Right lung (tissue), 10 donors: Measurements from ENCODE around the gene MPRIP. TPM values are rescaled to one million over a fixed set of nuclear protein-coding genes. Genes with fewer than 3 reads are reported as not detected.
"Not testable (repeated sequence)": the region's sequence is repeated elsewhere in the genome, so short reads cannot be mapped to it uniquely, and the experiment has no call there.

Experiments
- DNase-seq, 2 donors: peaks; one replicate each; pipeline ENCODE4 v3.0.0-alpha.2; 2013
- long read RNA-seq, 8 donors: transcript quantifications; one replicate each; lab custom pipeline, GENCODE V29; 2026
- polyA plus RNA-seq, 5 donors: library from polyadenylated mRNA; unstranded; fragments of 120-200 nt; gene quantifications; one replicate each; pipeline versions ENCODE4 v1.2.1 to v1.2.3, GENCODE V29; 2013; ENCODE audit warnings: inconsistent platforms in 1 of 5, low replicate concordance in 1 of 5; ENCODE audit not compliant: insufficient read length in 5 of 5, insufficient read depth in 1 of 5

MPRIP gene
- polyA plus RNA-seq: 100 to 1,000 TPM; 190 to 262 (median 239) TPM
- long read RNA-seq, donor 1, transcript MPRIP-202 (24 exons, 3,846 nt): major isoform, 6 of 195 reads
- long read RNA-seq, donor 1, partial matches to known transcripts: 185 of 195 reads
- long read RNA-seq, donor 1, other reads (novel, unspliced or antisense): 0 of 195 reads
- long read RNA-seq, donor 2, full-length matches to known transcripts: 13 of 21 reads
- long read RNA-seq, donor 2, partial matches to known transcripts: 8 of 21 reads
- long read RNA-seq, donor 2, other reads (novel, unspliced or antisense): 0 of 21 reads
- long read RNA-seq, donor 3, full-length matches to known transcripts: 7 of 34 reads
- long read RNA-seq, donor 3, partial matches to known transcripts: 27 of 34 reads
- long read RNA-seq, donor 3, other reads (novel, unspliced or antisense): 0 of 34 reads
- long read RNA-seq, donor 4, partial matches to known transcripts: 108 of 118 reads
- long read RNA-seq, donor 4, other reads (novel, unspliced or antisense): 0 of 118 reads
- long read RNA-seq, donor 5, full-length matches to known transcripts: 15 of 128 reads
- long read RNA-seq, donor 5, partial matches to known transcripts: 113 of 128 reads
- long read RNA-seq, donor 5, other reads (novel, unspliced or antisense): 0 of 128 reads
- long read RNA-seq, donor 6, full-length matches to known transcripts: 14 of 57 reads
- long read RNA-seq, donor 6, partial matches to known transcripts: 43 of 57 reads
- long read RNA-seq, donor 6, other reads (novel, unspliced or antisense): 0 of 57 reads
- long read RNA-seq, donor 7, full-length matches to known transcripts: 11 of 180 reads
- long read RNA-seq, donor 7, partial matches to known transcripts: 118 of 180 reads
- long read RNA-seq, donor 7, other reads (novel, unspliced or antisense): 51 of 180 reads
- long read RNA-seq, donor 8, full-length matches to known transcripts: 4 of 25 reads
- long read RNA-seq, donor 8, partial matches to known transcripts: 21 of 25 reads
- long read RNA-seq, donor 8, other reads (novel, unspliced or antisense): 0 of 25 reads

DNA sequence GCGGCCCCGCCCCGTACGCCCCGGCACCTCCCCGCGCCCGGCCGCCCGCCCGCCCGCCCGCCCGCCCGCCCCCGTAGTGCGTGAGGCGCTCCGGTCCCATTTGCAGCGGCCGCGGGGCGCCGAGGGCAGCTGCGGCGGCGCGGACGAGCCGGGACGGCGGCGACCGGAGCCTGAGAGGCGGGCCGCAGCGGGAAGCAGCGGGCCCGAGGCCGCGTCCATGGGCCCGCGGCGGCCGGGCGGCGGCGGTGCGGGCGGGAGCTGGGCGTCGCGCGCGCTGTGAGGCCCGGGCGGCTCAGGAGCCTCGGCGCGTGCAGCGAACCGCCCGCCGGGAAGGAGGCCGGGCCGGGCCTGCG, at the start of gene MPRIP:
Gene MPRIP, plus strand, starts transcription at position 74 of the 353 bp plus-strand sequence. CDS start 392 bp downstream, outside the sequence.
- no peak for DNase-seq

DNA sequence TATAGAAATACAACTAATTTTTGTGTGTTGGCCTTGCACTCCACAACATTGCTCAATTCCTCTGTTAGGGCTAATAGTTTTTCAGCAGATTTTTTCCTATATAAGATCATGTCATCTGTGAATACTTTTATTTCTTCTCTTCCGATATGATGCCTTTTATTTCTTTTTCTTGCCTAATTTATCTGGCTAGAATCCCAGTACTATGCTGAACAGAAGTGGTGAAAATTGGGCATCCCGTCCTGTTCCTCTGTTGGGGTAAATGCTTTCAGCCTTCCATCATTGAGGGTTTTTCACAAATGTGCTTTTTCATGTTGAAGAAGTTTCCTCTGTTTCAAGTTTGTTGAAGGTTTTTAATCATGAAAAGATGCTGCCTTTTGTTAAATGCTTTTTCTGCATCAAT, 47.6 kb upstream of the MPRIP start:
- DNase-seq: no peak

DNA sequence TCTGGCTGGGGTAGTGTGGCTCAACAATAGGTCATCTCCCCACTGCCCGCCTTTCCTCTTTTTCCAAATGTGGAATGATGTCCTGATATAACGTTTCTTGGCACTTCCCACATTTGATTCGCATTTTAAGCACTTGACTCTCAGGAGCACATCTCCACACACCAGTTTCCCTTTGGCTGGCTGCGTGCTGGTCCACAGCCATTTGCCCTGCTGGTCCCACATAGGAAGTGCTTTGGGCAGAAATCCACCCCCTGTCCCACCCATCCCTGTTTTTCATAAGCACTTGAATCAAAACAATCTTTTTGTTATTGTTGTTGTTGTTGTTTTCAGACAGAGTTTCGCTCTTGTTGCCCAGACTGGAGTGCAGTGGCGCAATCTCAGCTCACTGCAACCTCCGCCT, 46.3 kb upstream of the MPRIP start:
- DNase-seq: no peak

GRCh38 chr17:16996726-16997125, 45.5 kb upstream of the MPRIP start:
- DNase-seq: not testable (repeated sequence)

DNA sequence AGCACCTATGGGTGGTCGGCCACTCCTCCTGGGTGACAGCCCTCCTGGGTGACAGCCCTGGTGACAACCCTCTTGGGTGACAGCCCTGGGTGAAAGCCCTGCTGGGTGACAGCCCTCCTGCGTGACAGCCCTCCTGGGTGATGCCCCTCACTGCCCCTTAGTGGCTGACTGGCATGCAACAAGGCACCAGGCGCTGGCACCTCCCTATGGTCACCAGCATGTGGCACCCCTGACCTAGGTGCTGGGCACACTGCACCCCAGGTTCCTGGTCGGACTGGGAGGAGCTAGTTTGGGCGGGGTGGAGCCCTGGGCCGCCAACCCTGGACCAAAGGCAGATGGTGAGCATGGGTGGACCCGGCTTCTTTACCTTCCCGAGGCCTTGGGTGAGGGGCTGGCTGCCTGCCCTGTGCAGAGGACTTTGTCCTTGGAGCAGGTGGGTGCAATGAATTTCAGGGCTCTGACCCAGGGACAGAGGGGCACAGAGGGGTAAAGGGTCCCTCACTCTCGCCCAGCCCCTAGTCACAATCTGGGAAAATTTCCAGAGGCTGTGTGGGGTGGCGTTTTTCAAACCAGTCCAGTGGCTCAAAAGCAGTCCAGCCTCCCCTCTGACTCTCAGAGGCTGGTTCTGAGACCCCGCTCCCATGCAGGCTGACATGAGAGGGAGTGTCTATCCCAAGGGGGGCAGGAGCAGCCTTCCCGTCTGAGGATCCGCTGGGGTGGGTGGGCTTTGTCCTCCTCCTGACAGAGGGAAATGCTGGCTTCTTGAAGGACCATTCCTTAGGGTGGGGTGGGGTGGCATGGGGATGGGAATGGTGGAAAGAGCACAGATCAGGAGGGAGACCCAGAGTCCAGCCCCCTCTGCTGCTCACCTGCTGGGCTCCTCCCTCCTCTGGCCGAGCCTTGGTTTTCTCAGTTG, 44.5 kb upstream of the MPRIP start:
- DNase-seq: no peak

GRCh38 chr17:16999931-17000625, 42.2 kb upstream of the MPRIP start:
- no peak for DNase-seq

- DNase-seq: no peak
These were observed 41.0 kb upstream of the MPRIP start for GRCh38 chr17:17001076-17001777.

- DNase-seq: peak; percentile 65 to 66
These were observed 40.3 kb upstream of the MPRIP start for GRCh38 chr17:17001874-17002520.

DNA sequence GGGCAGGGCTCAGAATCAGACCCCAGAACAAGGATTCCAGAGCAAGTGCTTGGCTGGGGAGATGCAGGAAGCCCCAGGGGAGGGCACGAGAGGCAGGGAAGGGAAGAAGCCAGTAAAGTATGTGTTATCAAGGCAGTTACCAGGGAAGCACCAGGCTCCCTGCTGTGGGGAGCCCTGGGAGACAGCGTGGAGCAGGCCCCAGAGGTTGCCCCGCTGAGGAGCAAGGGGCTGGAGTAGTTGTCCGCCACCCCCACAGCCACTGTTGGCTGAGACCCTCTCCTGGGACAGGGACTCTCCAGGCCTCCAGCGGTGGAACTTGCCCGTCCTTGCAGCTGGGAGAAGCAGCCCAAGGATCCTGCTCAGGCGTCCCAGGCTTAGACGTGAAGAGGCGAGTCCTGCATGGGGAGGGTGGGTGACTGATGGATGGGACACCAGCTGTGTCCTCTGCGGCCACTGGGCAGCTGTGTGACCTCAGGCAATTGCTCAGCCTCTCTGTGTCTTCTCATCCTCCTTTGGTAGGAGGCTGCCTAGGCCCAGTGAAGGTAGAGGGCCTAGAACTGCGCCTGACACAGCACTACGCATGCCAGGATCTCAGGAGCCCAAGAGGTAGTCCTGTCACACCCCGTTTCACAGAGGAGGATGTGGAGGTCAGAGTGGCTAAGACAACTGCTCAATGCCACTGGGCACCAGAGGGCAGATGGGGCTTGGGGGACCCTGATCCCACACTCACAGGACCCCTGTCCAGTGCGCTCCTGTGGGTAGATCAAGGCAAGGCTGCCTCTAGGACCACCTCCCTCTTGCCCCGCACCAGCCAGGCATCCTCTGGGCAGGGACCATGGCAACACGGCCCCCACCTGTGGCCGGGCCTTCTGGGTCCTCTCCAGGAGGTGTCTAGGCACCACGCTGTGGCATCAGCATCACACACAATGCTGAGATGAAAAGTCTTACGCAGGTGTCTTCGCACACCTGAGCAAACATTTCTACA, 39.2 kb upstream of the MPRIP start:
- DNase-seq: not testable (repeated sequence)

DNA sequence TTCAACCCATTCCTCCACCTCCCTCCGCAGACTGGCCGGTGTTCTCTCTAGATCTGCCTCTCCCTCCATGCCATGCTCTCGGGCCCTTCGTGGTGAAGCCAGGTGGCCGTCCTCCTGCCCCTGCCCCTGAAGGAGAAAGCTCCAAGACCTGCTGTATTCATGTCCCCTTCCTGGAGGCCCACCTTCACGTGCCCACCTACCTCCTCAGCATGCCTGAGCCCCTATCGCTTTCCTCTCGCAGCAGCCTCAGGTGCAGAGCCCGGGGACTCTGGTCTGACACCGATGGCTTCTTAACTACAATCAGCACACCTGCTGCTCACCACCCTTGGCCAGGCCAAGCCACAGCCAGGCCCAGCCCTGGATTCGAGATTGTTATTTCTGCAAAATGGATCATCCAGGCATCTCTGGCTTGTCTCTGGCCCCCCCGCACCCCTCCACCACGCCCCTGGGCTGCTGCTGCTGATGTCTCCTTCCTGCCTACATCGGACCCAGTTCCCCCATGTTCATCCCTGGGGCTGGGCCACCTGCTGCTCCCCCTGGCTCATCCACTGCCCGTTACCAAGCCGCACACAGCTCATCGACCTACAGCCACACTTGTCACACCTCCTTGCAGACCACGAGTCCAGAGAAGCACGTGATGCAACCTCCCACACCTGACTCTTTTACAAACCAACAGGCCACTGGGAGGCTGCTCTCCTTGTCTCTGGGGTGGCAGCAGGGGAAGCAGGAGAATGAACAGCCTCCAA, 37.8 kb upstream of the MPRIP start:
- DNase-seq: no peak

- DNase-seq: not testable (repeated sequence)
These were observed 37.2 kb upstream of the MPRIP start for GRCh38 chr17:17004997-17005614.

GRCh38 chr17:17007891-17008290, 34.4 kb upstream of the MPRIP start:
- not testable (repeated sequence) for DNase-seq

- not testable (repeated sequence) for DNase-seq
These were observed 33.4 kb upstream of the MPRIP start for GRCh38 chr17:17008621-17009397.

GRCh38 chr17:17009972-17010371, 32.3 kb upstream of the MPRIP start:
- DNase-seq: not testable (repeated sequence)

DNA sequence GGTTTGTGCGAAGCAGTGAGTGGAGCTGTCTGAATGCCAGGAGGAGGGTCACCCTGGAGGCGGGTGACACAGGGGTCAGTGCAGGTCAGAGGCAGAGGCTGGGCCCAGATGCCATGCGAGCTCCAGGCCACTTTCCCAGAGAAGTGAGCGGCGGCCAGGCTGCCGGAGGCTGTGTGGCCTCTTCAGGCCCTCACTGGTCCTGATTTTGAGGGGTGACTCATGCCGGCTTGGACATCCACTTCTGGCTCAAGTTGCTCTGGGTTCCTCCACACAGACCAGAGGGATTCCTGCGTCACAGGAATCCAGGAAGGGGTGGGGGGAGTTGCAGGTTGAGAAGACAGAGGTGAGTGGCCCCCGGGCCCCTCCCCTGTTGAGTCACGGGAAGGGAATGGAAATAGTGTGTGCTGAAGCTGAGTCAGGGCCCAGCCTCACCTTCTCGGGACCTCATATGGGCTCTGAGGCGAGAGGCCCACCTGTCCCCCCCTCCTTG, 31.7 kb upstream of the MPRIP start:
- DNase-seq: not testable (repeated sequence)
